Thyroid gland (tissue), 4 donors: Measurements from ENCODE around the gene PPIL6. TPM values are rescaled to one million over a fixed set of nuclear protein-coding genes. Genes with fewer than 3 reads are reported as not detected.

ENCODE experiments used
- DNase-seq, 2 donors: peaks; one replicate each; pipeline ENCODE4 v3.0.0-alpha.2; 2019
- H3K27ac ChIP-seq, 3 donors: fragments of 200-600 bp; sonication (generic); 1 replicate in 2 of 3; 2 replicates in 1 of 3; pipeline ENCODE4 v1.5.1; 2016 to 2019; ENCODE audit warnings: mild to moderate bottlenecking in 1 of 3, moderate library complexity in 1 of 3
- H3K27me3 ChIP-seq: fragments of 200-600 bp; sonication (generic); one replicate; pipeline ENCODE4 v1.5.1; 2019
- H3K36me3 ChIP-seq, 2 donors: fragments of 200-600 bp; sonication (generic); one replicate each; pipeline ENCODE4 v1.5.1; 2016 to 2019
- H3K4me1 ChIP-seq, 2 donors: fragments of 200-600 bp; sonication (generic); one replicate each; pipeline ENCODE4 v1.5.1; 2017 to 2019
- H3K4me3 ChIP-seq, 3 donors: fragments of 200-600 bp; sonication (generic); replicated peaks in 1 of 3; 1 replicate in 2 of 3; 2 replicates in 1 of 3; pipeline ENCODE4 v1.5.1; 2016; ENCODE audit warnings: mild to moderate bottlenecking in 1 of 3
- H3K9me3 ChIP-seq: fragments of 200-600 bp; sonication (generic); one replicate; pipeline ENCODE4 v1.5.1; 2017
- CTCF ChIP-seq, 6 experiments: fragments of 200-600 bp in 3 of 6; fragments of 450-650 bp in 3 of 6; sonication (generic) in 3 of 6; IDR thresholded peaks; one replicate each; pipeline ENCODE4 v1.5.1; 2016 to 2019; ENCODE audit warnings: antibody characterized with exemption in 6 of 6, mild to moderate bottlenecking in 2 of 6, inconsistent platforms in 1 of 6, moderate library complexity in 1 of 6
- POLR2A ChIP-seq, 2 donors: fragments of 450-650 bp; IDR thresholded peaks; one replicate each; pipeline ENCODE4 v1.6.1; 2017; ENCODE audit warnings: antibody characterized with exemption in 2 of 2, mild to moderate bottlenecking in 2 of 2, moderate library complexity in 1 of 2
- WGBS, 2 donors: methylation state at CpG; one replicate each; pipeline ENCODE4 v1.1.5; 2017; 5-methylcytosine and 5-hydroxymethylcytosine counted together
- intact Hi-C: fragments of 100-400 bp; cut with DNase I; formaldehyde crosslinking; loops from one replicate; pipeline ENCODE4 v1.15.1; 2023
- total RNA-seq, 4 donors: library from RNA; depleted of rRNA; stranded (reverse); fragments of >200 nt; gene quantifications; one replicate each; pipeline ENCODE4 v1.2.3, GENCODE V29; 2016

The PPIL6 gene
- total RNA-seq, 4 donors from 2014 or later, result 20.1 to 31.2 (median 27.0) TPM

GRCh38 chr6:109449064-109449794 lies 8.8 kb upstream of the PPIL6 start:
- Histone ChIP-seq H3K36me3 (peaks cover 7 to 8% of the 10 kb centered on the region in 2 donors), H3K27me3 (no peaks in the 10 kb centered on the region), H3K4me1 (peaks cover 0 to 8% of the 10 kb centered on the region in 2 donors), H3K9me3 (no peaks in the 10 kb centered on the region), H3K4me3 (no peak overlapping the region), H3K27ac (no peak overlapping the region)
- TF ChIP-seq CTCF (IDR thresholded peaks at IDR 0.05) (no peak), POLR2A (IDR thresholded peaks at IDR 0.05) (no peak)
- no peak for DNase-seq
- intact Hi-C loops, result loop anchor here (10.0 kb wide), 1 partner anchor 64 kb away; the partner anchor contains the start of gene CD164
- 86 to 88% methylated on average over 17 to 19 of the region's 19 CpGs for WGBS, 2 donors

DNA sequence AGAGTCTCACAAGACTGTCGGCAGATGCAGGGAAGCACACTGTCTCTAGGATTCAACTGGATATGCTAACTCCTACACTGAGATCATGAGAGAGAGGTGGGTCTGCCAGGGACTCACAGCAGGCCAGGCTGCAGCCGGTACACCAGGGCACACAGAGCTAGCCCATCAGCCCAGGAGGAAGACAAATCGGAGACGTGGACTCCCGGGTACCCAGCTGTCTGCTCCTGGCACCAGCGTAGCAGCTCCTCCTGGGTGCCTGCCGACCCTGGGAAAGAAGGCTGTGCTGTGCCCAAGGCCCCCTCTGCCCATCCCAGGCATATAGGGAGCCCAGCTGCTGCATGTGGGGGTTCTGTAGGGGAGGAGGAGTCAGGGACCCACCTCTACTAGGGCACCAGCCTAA lies 8.2 kb upstream of the PPIL6 start:
- Histone ChIP-seq H3K4me1 (peaks cover 0 to 8% of the 10 kb centered on the region in 2 donors), H3K4me3 (no peak overlapping the region), H3K27ac (no peak overlapping the region), H3K36me3 (peaks cover 7 to 8% of the 10 kb centered on the region in 2 donors), H3K27me3 (no peaks in the 10 kb centered on the region), H3K9me3 (no peaks in the 10 kb centered on the region)
- TF ChIP-seq CTCF (IDR thresholded peaks at IDR 0.05) (no peak), POLR2A (IDR thresholded peaks at IDR 0.05) (no peak)
- intact Hi-C loops, result loop anchor here (10.0 kb wide), 1 partner anchor 64 kb away; the partner anchor contains the start of gene CD164
- WGBS, 2 donors, result 77% methylated on average over 7 of the region's 7 CpGs; no CpG with 5 or more reads in 1 of the 2 donors
- no peak for DNase-seq

DNA sequence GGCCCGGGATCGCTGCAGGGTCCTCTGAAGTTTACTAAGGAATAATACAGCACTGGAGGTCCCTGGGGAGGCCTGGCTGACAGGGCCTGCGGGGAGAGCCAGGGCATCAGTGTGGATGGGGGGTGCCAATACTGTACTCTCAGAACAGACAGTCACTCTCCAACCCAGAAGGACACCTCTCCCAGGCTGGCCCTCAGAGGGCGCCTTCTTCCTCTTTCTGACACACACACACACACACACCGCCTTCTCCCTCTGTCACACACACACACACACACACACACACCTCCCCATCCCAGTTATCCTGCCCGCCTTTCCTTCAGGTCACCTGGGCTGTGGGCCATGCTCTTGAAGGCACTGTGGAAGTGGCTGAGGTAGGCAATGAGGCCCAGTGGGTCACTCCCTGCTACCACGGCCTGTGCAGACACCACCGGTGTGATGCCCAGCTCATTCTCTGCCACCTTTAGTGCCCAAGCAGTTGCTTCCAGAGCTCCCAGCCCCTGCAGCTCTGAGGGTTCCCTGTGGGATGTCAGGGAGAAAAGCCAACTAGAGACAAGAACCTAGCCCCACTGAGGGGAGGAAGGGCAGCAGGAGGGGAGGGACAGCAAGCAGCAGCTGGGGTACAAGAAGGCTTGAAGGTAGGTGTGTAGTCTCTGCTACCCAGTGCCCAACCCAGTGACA lies 7.6 kb upstream of the PPIL6 start:
- no peak for DNase-seq
- H3K9me3 ChIP-seq, result no peaks in the 10 kb centered on the region
- no peak overlapping the region for H3K4me3 ChIP-seq
- H3K27ac ChIP-seq, result no peak overlapping the region
- peaks cover 8 to 11% of the 10 kb centered on the region in 2 donors for H3K36me3 ChIP-seq
- intact Hi-C loops, result loop anchor here (10.0 kb wide), 1 partner anchor 63 kb away; the partner anchor contains the start of gene CD164
- no peak for TF ChIP-seq CTCF (IDR thresholded peaks at IDR 0.05)
- no peak for TF ChIP-seq POLR2A (IDR thresholded peaks at IDR 0.05)
- peaks cover 0 to 8% of the 10 kb centered on the region in 2 donors for H3K4me1 ChIP-seq
- 84 to 88% methylated on average over 8 of the region's 8 CpGs for WGBS, 2 donors
- H3K27me3 ChIP-seq, result no peaks in the 10 kb centered on the region

DNA sequence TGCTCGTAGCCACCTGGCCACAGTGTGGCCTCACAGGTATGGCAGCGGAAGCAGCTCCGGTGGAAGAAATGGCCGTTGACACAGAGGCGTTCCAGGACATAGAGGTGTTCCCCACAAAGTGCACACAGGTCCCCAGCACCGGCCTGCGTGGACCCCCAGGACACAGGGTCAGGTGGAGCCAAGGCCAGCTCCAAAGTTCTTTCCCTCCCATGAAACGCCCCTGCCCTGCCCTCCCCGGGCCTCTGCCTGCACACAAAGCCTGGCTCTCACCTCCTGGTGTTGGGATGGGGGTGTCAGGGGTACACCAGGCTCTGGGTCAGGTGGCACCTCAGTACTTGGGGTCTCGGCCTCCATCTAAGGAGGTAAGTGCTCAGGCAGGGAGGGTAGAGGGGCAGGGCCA lies 6.7 kb upstream of the PPIL6 start:
- H3K4me3 ChIP-seq, result no peak overlapping the region
- H3K36me3 ChIP-seq, result peaks cover 8 to 11% of the 10 kb centered on the region in 2 donors
- TF ChIP-seq POLR2A (IDR thresholded peaks at IDR 0.05) (no peak), CTCF (IDR thresholded peaks at IDR 0.05) (no peak)

More for the DNA sequence above, 6.7 kb upstream of the PPIL6 start:
- H3K9me3 ChIP-seq, result no peaks in the 10 kb centered on the region
- H3K4me1 ChIP-seq, result peaks cover 1 to 7% of the 10 kb centered on the region in 2 donors
- H3K27me3 ChIP-seq, result no peaks in the 10 kb centered on the region
- 91 to 97% methylated on average over 3 to 10 of the region's 10 CpGs for WGBS, 2 donors
- DNase-seq, result no peak
- H3K27ac ChIP-seq, result no peak overlapping the region
- intact Hi-C loops, result loop anchor here (10.0 kb wide), 1 partner anchor 62 kb away; the partner anchor contains the start of gene CD164
